HuH-7.5 (cell line): Measurements from ENCODE around the gene MAMLD1.
"Not testable (repeated sequence)": the region's sequence is repeated elsewhere in the genome, so short reads cannot be mapped to it uniquely, and the experiment has no call there.

Experiments
- DNase-seq: peaks from one replicate; pipeline ENCODE4 v3.0.0; 2011; ENCODE audit warnings: low spot score

Gene MAMLD1

DNA sequence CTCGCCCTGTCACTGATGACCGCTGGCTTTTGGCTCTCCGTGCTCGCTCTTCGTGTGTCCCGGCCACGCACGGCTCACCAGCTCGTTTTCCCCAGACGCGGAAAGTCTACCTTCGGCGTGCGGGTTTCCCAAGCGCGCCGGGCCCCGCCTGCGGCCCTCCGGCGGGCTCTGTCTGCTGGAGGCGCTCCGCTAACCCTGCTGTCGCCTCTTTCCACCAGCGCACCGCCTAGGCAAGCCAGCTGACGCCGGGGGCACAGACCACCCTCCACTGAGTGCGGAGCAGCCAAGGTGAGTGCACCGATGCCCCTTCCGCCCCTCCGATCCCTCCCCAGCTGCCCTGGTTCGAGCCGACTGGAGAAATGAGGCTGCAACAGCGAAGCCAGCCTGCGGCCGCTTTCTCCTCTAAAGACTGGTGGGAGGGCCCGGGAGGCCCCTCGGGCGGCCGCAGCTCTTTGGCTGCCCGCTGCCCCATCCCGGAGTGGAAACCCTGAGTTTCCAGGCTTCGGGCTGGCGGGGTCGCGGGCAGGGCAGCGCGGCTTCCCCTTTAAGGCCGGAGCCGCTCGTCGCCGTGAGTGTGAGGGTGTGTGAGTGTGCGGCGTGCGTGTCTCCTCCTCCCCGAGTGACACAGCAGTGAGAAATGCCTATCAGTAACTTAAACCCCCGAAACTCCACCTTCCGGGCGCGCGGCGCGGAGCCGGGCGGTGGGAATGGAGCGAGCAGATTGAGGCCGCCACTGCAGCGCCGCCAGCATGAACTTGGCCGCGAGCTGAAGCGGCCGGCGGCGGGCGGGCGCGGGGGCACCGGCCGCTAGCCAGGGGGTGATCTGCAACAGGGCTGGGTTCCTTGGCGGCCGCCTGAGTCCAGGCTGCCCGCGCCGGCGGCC, at the start of gene MAMLD1:
Gene MAMLD1 (plus strand): TSS at position 719 of the 883 bp plus-strand sequence. CDS start 82,200 bp downstream, outside the sequence.
- no peak for DNase-seq

GRCh38 chrX:150313514-150313913, 49.6 kb upstream of the MAMLD1 start:
- DNase-seq: no peak

DNA sequence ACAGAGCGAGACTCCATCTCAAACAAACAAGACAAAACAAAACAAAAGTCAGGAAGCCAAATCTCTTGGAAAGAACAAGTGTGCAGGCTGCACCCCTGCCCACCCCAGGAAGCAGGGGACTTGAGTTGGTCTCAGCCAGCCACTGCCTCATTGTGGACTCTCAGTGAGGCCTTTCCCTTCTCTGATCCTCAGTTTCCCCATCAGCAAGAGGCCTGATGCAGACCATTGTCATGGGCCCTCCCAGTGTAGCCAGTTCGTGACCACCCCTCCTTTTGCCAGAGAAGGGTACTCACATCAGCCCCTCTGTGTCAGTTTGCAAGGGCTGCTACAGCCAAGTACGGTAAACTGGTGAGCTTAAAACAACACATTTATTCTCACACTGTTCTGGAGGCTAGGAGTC, 48.9 kb upstream of the MAMLD1 start:
- DNase-seq: no peak

GRCh38 chrX:150316564-150316963, 46.6 kb upstream of the MAMLD1 start:
- DNase-seq: no peak

DNA sequence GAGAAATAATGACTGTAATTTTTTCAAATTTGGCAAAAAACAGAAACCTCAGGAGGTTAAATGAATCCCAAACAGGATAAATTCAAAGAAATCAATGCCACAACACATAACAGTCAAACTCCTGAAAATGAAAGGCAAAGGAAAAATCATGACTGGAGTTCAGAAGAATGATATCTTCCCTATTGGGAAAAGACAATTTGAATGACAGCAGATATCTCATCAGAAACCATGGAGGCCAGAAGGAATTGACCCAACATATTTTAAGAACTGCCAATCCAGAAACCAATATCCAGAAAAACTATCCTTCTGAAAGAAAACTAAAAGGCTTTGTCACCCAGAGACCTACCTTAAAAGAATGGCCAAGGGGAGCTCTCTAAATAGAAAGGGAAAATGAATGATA, 40.1 kb upstream of the MAMLD1 start:
- no peak for DNase-seq

GRCh38 chrX:150324035-150324728, 38.9 kb upstream of the MAMLD1 start:
- no peak for DNase-seq

- no peak for DNase-seq
Measured at GRCh38 chrX:150324919-150325318, 38.2 kb upstream of the MAMLD1 start.

GRCh38 chrX:150326541-150327247, 36.4 kb upstream of the MAMLD1 start:
- DNase-seq: no peak

- DNase-seq: no peak
Measured at GRCh38 chrX:150329282-150329681, 33.8 kb upstream of the MAMLD1 start.

- no peak for DNase-seq
Measured at GRCh38 chrX:150329868-150330267, 33.2 kb upstream of the MAMLD1 start.

GRCh38 chrX:150332023-150332422, 31.1 kb upstream of the MAMLD1 start:
- DNase-seq: no peak

DNA sequence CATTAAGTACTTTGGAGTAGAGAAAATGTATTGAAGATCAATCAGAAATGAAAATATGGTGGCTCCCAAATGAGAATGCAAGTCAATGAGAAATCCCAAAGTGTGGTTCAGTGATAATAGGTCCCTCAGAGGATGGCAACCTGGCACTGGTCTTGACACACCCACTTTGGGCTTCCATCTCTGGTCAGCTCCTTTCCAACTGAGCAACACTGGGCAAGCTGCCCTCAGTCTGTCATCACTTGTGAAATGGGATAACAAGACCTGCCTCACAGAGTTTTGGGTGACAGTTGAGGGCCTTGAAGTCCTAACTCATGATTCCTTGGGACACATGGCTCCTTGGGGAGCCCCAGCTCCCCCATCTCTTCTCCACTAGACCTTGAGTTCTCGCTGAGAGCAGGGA, 29.0 kb upstream of the MAMLD1 start:
- no peak for DNase-seq

- DNase-seq: no peak
Measured at GRCh38 chrX:150334981-150335380, 28.1 kb upstream of the MAMLD1 start.

DNA sequence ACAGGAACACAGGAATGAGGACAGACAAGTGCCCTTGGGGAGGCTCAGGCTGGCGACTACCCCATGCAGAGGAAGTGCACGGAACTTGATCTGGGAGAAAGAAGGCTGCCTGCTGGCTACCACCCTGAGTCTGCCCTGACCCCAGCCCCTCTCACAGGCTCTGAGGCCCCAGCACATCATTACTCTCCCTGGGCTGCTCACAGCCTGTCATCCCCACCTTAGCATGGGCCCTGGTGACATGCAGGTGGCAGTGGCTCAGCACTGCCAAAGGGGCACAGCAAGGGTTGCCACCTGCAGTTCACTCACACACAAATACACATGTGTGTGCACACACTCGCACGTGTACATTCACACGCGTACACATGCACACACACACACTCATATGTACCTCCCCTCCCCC, 26.1 kb upstream of the MAMLD1 start:
- no peak for DNase-seq

GRCh38 chrX:150337536-150337935, 25.6 kb upstream of the MAMLD1 start:
- no peak for DNase-seq

DNA sequence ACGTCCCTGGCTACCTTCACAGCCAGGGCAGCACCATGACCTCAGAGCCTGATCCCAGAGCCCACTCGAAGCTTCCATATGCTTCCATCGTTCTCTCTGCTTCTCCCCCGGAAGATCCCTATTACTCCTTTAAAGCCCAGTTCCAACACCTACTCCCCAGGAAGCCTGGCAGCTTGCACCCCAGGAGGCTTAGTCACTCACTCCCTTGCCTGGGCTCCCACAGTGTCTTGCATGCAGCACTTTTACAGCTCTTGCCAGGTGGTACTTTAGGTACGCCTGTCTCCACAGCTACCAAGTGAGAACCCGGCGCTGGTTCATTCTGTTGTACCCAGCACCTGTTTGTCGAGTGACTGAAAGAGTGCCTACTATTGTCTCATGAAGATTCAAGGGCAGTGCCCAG, 24.5 kb upstream of the MAMLD1 start:
- DNase-seq: no peak

GRCh38 chrX:150339736-150340135, 23.4 kb upstream of the MAMLD1 start:
- no peak for DNase-seq

GRCh38 chrX:150340326-150340725, 22.8 kb upstream of the MAMLD1 start:
- DNase-seq: not testable (repeated sequence)

GRCh38 chrX:150347471-150347870, 15.6 kb upstream of the MAMLD1 start:
- DNase-seq: no peak

GRCh38 chrX:150348365-150348764, 14.8 kb upstream of the MAMLD1 start:
- no peak for DNase-seq

DNA sequence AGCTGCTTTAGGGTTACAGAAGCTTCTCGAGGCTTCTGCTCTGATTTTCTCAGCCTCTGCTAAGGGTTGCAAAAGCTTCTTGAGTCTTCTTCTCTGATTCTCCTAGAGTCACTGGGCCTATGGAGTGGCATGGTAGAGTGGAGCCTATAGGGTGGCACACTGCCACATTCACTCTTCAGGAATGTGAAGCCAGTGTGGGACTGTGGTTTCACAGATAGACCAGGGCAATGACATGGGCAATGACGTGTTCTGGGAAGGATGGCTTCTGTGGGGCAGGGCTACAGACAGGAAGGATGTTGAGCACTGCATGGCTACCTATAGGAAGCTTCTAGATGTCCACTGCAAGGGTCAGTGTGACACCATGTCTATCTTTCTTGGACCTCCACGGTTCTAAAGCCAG, 11.0 kb upstream of the MAMLD1 start:
- no peak for DNase-seq

DNA sequence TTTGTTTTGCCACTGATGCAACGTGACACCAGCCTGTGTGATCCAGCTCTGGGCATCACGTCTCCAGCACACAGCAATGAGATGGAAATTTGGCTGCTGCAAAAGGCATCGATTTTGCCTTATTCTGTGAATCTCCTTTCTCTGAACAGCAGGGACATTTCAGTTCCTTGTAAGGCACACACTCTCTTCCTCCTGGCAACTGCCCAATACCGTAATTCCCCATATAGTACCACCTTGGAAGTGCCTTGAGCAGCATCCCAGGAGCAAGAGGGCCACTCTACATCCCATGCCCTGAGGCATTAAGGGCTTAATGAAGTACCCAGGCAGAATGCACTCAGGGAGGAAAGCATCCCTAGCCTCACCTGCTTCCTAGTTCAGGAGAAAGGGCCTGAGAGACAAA, 10.5 kb upstream of the MAMLD1 start:
- DNase-seq: no peak

DNA sequence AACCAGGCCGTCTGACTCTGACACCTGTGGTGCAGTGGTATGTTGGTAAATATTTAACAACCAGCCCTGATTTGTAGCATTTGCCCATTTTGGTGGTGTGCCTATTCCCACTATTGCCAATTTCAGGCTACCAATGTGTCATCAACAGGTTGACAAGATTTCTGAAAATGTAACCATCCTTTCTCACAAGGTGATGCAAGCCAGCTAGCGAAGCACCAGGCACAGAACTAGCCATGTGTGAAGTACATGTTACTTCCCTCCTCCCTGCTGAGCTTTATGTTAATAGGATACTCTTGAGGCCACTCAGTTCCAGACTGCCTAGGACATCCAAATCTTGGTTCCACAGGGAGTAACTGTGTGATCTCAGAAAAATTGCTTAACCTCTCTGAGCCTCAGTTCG, 7.2 kb upstream of the MAMLD1 start:
- DNase-seq: no peak
